Transverse colon (tissue), 4 donors: ENCODE measurements around the gene KRTAP10-3. TPM values are rescaled to one million over a fixed set of nuclear protein-coding genes. Genes with fewer than 3 reads are reported as not detected.

Source experiments
- DNase-seq: peaks from one replicate; pipeline ENCODE4 v3.0.0-alpha.2; 2019
- H3K27ac ChIP-seq, 4 donors: fragments of 200-600 bp; sonication (generic); 2 replicates each; pipeline ENCODE4 v1.5.1; 2016 to 2018; ENCODE audit warnings: inconsistent platforms in 4 of 4
- H3K27me3 ChIP-seq: fragments of 200-600 bp; sonication (generic); 2 replicates; pipeline ENCODE4 v1.5.1; 2017; ENCODE audit warnings: inconsistent platforms
- H3K36me3 ChIP-seq, 4 donors: fragments of 200-600 bp; sonication (generic); 2 replicates each; pipeline ENCODE4 v1.5.1; 2017 to 2019; ENCODE audit warnings: inconsistent platforms in 4 of 4
- H3K4me1 ChIP-seq, 4 donors: fragments of 200-600 bp; sonication (generic); 2 replicates each; pipeline ENCODE4 v1.5.1; 2017 to 2020; ENCODE audit warnings: inconsistent platforms in 4 of 4
- H3K4me3 ChIP-seq, 4 donors: fragments of 200-600 bp; sonication (generic); 1 replicate in 1 of 4; 2 replicates in 3 of 4; pipeline versions ENCODE4 v1.5.1 to v1.6.1; 2017 to 2019; ENCODE audit warnings: inconsistent platforms in 4 of 4
- H3K9me3 ChIP-seq, 2 donors: fragments of 200-600 bp; sonication (generic); 2 replicates each; pipeline ENCODE4 v1.5.1; 2017 to 2019; ENCODE audit warnings: inconsistent platforms in 2 of 2
- EP300 ChIP-seq: sonication (generic); formaldehyde crosslinking; IDR thresholded peaks from one replicate; pipeline ENCODE4 v1.6.1; 2017; ENCODE audit warnings: antibody characterized with exemption, low read depth
- POLR2A ChIP-seq: fragments of 450-650 bp; IDR thresholded peaks from one replicate; pipeline ENCODE4 v1.6.1; 2016; ENCODE audit warnings: antibody characterized with exemption, mild to moderate bottlenecking, moderate library complexity
- POLR2AphosphoS5 ChIP-seq, 3 donors: sonication (generic); formaldehyde crosslinking; IDR thresholded peaks; one replicate each; pipeline ENCODE4 v1.6.1; 2016; ENCODE audit warnings: antibody characterized with exemption in 3 of 3
- WGBS, 2 donors: methylation state at CpG; one replicate each; pipeline ENCODE4 v1.1.5; 2018; ENCODE audit warnings: low coverage in 1 of 2; 5-methylcytosine and 5-hydroxymethylcytosine counted together
- in situ Hi-C, 4 donors: fragments of 200-750 bp; cut with MboI; loops; one replicate each; pipeline versions ENCODE4 v1.15.0 to v1.15.1; 2017; ENCODE audit warnings: low sequenced_read_pairs in 3 of 4, low pct_ligation_motif_present in 1 of 4, low pct_unique_long_range_greater_than_20kb in 1 of 4
- intact Hi-C: fragments of 100-400 bp; cut with DNase I; formaldehyde crosslinking; loops from one replicate; pipeline ENCODE4 v1.15.1; 2023; ENCODE audit warnings: low total_unique reads
- total RNA-seq, 4 donors: library from RNA; depleted of rRNA; stranded (reverse); fragments of >200 nt; gene quantifications; one replicate each; pipeline ENCODE4 v1.1.0, GENCODE V29; 2016
- TF ChIP-seq, protein P1 (sequence below), 5 experiments: fragments of 200-600 bp in 3 of 5; fragments of 450-650 bp in 2 of 5; sonication (generic) in 3 of 5; IDR thresholded peaks; 1 replicate in 2 of 5; 2 replicates in 3 of 5; pipeline ENCODE4 v1.5.1; 2016 to 2017; ENCODE audit warnings: antibody characterized with exemption in 5 of 5, inconsistent platforms in 3 of 5, mild to moderate bottlenecking in 2 of 5, moderate library complexity in 1 of 5

KRTAP10-3 gene
- total RNA-seq, 4 donors from 2014 or later: not detected

DNA sequence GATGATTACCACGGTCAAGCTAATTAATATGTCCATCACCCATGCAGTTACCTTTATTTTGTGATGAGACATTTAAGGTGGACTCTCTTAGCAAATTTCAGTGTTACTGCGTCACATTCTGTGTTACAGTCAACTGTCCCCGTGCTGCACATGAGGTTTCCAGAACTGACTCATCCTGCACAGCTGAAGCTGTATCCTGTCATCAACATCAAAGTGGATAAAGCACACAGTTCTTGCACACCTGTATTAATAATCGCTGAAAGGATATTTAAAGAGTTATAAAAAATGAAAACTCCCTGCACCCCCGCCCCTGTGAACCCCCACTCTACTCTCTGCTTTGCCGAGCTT is 25.2 kb upstream of the KRTAP10-3 start:
- Histone ChIP-seq H3K9me3 (peaks cover 9 to 12% of the 10 kb centered on the region in 2 donors), H3K27me3 (peaks cover 17% of the 10 kb centered on the region), H3K36me3 (no peaks in the 10 kb centered on the region), H3K27ac (no peak overlapping the region), H3K4me3 (no peak overlapping the region), H3K4me1 (no peaks in the 10 kb centered on the region)
- DNase-seq: no peak
- intact Hi-C loops: no loop called here
- TF ChIP-seq POLR2AphosphoS5 (IDR thresholded peaks at IDR 0.05) (no peak), EP300 (no peak), POLR2A (no peak)
- TF ChIP-seq, protein P1, sequence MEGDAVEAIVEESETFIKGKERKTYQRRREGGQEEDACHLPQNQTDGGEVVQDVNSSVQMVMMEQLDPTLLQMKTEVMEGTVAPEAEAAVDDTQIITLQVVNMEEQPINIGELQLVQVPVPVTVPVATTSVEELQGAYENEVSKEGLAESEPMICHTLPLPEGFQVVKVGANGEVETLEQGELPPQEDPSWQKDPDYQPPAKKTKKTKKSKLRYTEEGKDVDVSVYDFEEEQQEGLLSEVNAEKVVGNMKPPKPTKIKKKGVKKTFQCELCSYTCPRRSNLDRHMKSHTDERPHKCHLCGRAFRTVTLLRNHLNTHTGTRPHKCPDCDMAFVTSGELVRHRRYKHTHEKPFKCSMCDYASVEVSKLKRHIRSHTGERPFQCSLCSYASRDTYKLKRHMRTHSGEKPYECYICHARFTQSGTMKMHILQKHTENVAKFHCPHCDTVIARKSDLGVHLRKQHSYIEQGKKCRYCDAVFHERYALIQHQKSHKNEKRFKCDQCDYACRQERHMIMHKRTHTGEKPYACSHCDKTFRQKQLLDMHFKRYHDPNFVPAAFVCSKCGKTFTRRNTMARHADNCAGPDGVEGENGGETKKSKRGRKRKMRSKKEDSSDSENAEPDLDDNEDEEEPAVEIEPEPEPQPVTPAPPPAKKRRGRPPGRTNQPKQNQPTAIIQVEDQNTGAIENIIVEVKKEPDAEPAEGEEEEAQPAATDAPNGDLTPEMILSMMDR (IDR thresholded peaks at IDR 0.05): no peak
- in situ Hi-C loops: loop anchor here in 2 of 4 donors (25.0 kb wide), 1 partner anchor 104 kb away; the partner anchor contains the start of genes KRTAP10-12 (in 2 of the 2) and KRTAP12-1 (in 2 of the 2)
- 72 to 74% methylated on average over 5 to 6 of the region's 6 CpGs for WGBS, 2 donors

DNA sequence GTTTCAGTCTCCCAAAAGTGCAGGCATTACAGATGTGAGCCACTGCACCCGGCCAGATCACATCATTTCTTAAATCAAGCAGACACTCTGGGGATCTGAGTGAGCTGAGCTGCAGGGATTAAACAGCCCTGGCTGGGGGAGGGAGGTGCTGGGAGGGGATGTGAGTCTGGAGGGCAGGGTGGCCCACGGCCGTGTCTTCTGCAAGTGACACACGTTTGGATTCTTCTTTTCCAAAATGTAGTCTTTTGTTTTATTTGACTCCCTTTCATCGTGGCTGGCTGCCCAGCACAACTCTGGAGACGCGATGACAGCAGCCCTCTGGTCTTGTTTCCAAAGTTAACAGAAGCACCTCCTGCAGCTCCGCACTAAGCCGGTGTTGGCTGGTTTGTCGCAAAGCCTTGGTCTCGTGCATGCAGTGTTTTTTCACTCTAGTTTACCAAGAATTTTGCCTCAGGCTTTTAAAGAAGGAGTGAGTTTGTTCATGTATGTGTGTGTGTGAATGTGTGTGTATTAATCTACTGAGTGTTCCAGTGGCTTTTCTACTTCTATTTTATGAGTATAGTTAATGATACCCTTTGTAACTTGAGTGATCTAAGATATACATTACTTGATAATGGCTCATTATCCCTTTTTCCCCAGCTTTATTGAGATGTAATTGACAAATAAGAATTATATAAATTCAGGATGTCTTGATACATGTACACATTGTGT is 24.6 kb upstream of the KRTAP10-3 start:
- Histone ChIP-seq H3K4me3 (no peak overlapping the region), H3K27me3 (peaks cover 17% of the 10 kb centered on the region), H3K4me1 (no peaks in the 10 kb centered on the region), H3K9me3 (peaks cover 9 to 12% of the 10 kb centered on the region in 2 donors), H3K36me3 (no peaks in the 10 kb centered on the region), H3K27ac (no peak overlapping the region)
- WGBS, 2 donors: 41 to 61% methylated on average over 7 to 11 of the region's 11 CpGs
- TF ChIP-seq, protein P1 (IDR thresholded peaks at IDR 0.05): no peak
- TF ChIP-seq POLR2AphosphoS5 (IDR thresholded peaks at IDR 0.05) (no peak), POLR2A (no peak), EP300 (no peak)
- no peak for DNase-seq
- intact Hi-C loops (no loop called here), in situ Hi-C loops (loop anchor here in 2 of 4 donors (25.0 kb wide), 1 partner anchor 104 kb away; the partner anchor contains the start of genes KRTAP10-12 (in 2 of the 2) and KRTAP12-1 (in 2 of the 2))

DNA sequence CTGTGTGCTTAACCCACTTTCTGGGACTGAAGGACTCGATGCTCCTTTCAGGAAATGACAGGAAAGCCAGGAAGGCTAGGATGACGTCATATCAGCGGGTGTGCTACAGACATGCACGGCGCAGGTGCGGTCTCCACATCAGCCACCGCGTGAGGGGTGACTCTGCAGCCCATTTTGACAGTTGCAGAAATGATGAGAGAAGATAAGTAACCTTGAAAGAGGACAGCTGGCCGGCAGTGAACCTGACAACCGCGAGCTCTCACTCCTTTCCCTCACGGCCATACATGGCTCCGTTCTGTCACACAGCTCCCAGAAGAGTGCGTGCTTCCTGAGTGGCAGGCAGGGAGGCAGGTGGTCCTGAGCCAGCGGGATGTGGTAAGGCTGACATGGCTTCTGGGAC is 23.5 kb upstream of the KRTAP10-3 start:
- Histone ChIP-seq H3K4me1 (no peaks in the 10 kb centered on the region), H3K9me3 (peaks cover 9 to 12% of the 10 kb centered on the region in 2 donors), H3K4me3 (no peak overlapping the region), H3K27ac (no peak overlapping the region), H3K27me3 (peaks cover 17% of the 10 kb centered on the region), H3K36me3 (no peaks in the 10 kb centered on the region)
- TF ChIP-seq EP300: no peak
- no peak for TF ChIP-seq POLR2A
- TF ChIP-seq, protein P1 (IDR thresholded peaks at IDR 0.05): no peak
- TF ChIP-seq POLR2AphosphoS5 (IDR thresholded peaks at IDR 0.05): no peak
- WGBS, 2 donors: 75% methylated on average over 15 of the region's 15 CpGs; no CpG with 5 or more reads in 1 of the 2 donors
- in situ Hi-C loops: loop anchor here in 2 of 4 donors (25.0 kb wide), 1 partner anchor 105 kb away; the partner anchor contains the start of genes KRTAP10-12 (in 2 of the 2) and KRTAP12-1 (in 2 of the 2)
- intact Hi-C loops: no loop called here
- DNase-seq: no peak

DNA sequence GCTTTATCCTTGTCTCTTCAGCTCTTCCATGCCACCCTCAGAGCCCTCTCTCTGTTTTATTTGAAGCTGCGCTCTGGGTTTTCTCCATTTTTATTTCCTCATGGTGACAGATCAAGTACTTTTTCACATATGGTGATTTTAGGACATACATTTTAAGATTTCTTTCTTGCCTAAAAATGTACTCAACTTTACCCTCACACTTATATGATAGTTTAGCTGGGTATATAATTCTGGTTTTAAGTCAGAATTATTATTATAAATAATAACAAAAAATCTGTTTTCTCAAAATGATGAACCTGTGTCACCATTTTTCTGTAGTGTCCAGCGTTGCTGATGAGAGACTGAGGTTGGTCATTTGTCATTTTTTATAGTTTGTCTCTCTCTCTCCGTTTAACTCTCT is 22.6 kb upstream of the KRTAP10-3 start:
- Histone ChIP-seq H3K27me3 (peaks cover 13% of the 10 kb centered on the region), H3K4me3 (no peak overlapping the region), H3K9me3 (peaks cover 9 to 12% of the 10 kb centered on the region in 2 donors), H3K36me3 (no peaks in the 10 kb centered on the region), H3K27ac (no peak overlapping the region), H3K4me1 (no peaks in the 10 kb centered on the region)
- DNase-seq: no peak
- WGBS, 2 donors: 76 to 79% methylated on average over 3 of the region's 3 CpGs
- TF ChIP-seq POLR2AphosphoS5 (IDR thresholded peaks at IDR 0.05): no peak
- TF ChIP-seq, protein P1 (IDR thresholded peaks at IDR 0.05): no peak
- no peak for TF ChIP-seq POLR2A
- TF ChIP-seq EP300: no peak
- intact Hi-C loops (no loop called here), in situ Hi-C loops (loop anchor here in 2 of 4 donors (25.0 kb wide), 1 partner anchor 106 kb away; the partner anchor contains the start of genes KRTAP10-12 (in 2 of the 2) and KRTAP12-1 (in 2 of the 2))
